HepG2 (cell line): ENCODE results near the gene ADGRD1. TPM values are rescaled to one million over a fixed set of nuclear protein-coding genes. Genes with fewer than 3 reads are reported as not detected.

Experiments
- ARID5B ChIP-seq: IDR thresholded peaks from 2 replicates; pipeline ENCODE4 v1.4.0; 2020; ENCODE audit warnings: mild to moderate bottlenecking, missing genetic modification reagents
- BRD4 ChIP-seq: sonication (generic); formaldehyde crosslinking; IDR thresholded peaks from 2 replicates; pipeline ENCODE4 v1.4.0; 2020; ENCODE audit warnings: missing genetic modification reagents
- SCMH1 ChIP-seq: sonication (generic); formaldehyde crosslinking; IDR thresholded peaks from 2 replicates; pipeline ENCODE4 v1.9.0; 2021; ENCODE audit warnings: missing genetic modification reagents, mild to moderate bottlenecking, borderline replicate concordance
- SIX1 ChIP-seq: sonication (generic); formaldehyde crosslinking; IDR thresholded peaks from 2 replicates; pipeline ENCODE4 v1.4.0; 2020; ENCODE audit warnings: missing genetic modification reagents, borderline replicate concordance
- ZMYM4 ChIP-seq: sonication (generic); formaldehyde crosslinking; IDR thresholded peaks from 2 replicates; pipeline ENCODE4 v1.8.1; 2023; ENCODE audit warnings: mild to moderate bottlenecking, missing genetic modification reagents
- ZNF414 ChIP-seq: sonication (generic); formaldehyde crosslinking; IDR thresholded peaks from 2 replicates; pipeline ENCODE4 v1.5.0; 2020; ENCODE audit warnings: missing genetic modification reagents
- ZNF574 ChIP-seq: sonication (generic); formaldehyde crosslinking; IDR thresholded peaks from 2 replicates; pipeline ENCODE4 v1.4.0; 2020; ENCODE audit warnings: missing genetic modification reagents
- ZNF616 ChIP-seq: sonication (generic); formaldehyde crosslinking; IDR thresholded peaks from 2 replicates; pipeline ENCODE4 v1.5.0; 2020; ENCODE audit warnings: low read depth, mild to moderate bottlenecking, missing genetic modification reagents
- ZNF670 ChIP-seq: sonication (generic); formaldehyde crosslinking; IDR thresholded peaks from 2 replicates; pipeline ENCODE4 v1.8.0; 2022; ENCODE audit warnings: mild to moderate bottlenecking, missing genetic modification reagents, borderline replicate concordance
- polyA plus RNA-seq, 8 experiments: library from polyadenylated mRNA; depleted of rRNA in 3 of 8; stranded (reverse) in 7 of 8; unstranded in 1 of 8; fragments of >200 nt; fragmentation: Illumina TruSeq in 4 of 8; extraction: Trizol in 4 of 8; gene quantifications; 2 replicates each; pipeline versions ENCODE4 v1.2.1 to v1.2.3, GENCODE V29; 2011 to 2016; ENCODE audit warnings: low read depth in 4 of 8, missing spikeins in 1 of 8, mixed read lengths in 1 of 8; ENCODE audit not compliant: insufficient read depth in 1 of 8
- total RNA-seq, 5 experiments: library from RNA; depleted of rRNA; stranded (reverse); fragments of >200 nt; fragmentation: Illumina TruSeq; extraction: Trizol; gene quantifications; 2 replicates each; pipeline ENCODE4 v1.2.3, GENCODE V29; 2016; ENCODE audit warnings: low read depth in 1 of 5

ADGRD1 gene
- total and polyA plus RNA-seq, 2 of the 13 experiments (the other 11 are each of a cell fraction or from before 2014, with no cell fraction given): 0.46 to 12.4 TPM

- TF ChIP-seq ZNF414 (CRISPR knock-in tag) (no peak), ARID5B (no peak), ZMYM4 (CRISPR knock-in tag) (no peak), ZNF616 (no peak), ZNF574 (CRISPR knock-in tag) (no peak), SIX1 (CRISPR knock-in tag) (no peak), SCMH1 (no peak), BRD4 (CRISPR knock-in tag) (no peak), ZNF670 (CRISPR knock-in tag) (no peak)
- TF ChIP-seq, all 625 proteins: peak for 0
Measured at GRCh38 chr12:130924966-130925665, 28.6 kb upstream of the ADGRD1 start (continued).
